AG10803 (cell line): ENCODE data around the gene CPE.
"Not testable (repeated sequence)": the region's sequence is repeated elsewhere in the genome, so short reads cannot be mapped to it uniquely, and the experiment has no call there.

Source experiments
- DNase-seq: peaks from one replicate; pipeline ENCODE4 v3.0.0; 2010; ENCODE audit warnings: low read depth
- H3K4me3 ChIP-seq: 2 replicates; pipeline ENCODE4 v1.5.1; 2011; ENCODE audit warnings: mild to moderate bottlenecking, low read length, control low read depth
- CTCF ChIP-seq: conservative IDR thresholded peaks from 2 replicates; pipeline ENCODE4 v1.5.1; 2011; ENCODE audit warnings: mild to moderate bottlenecking, low read length, control low read depth, inconsistent platforms

Gene CPE

GRCh38 chr4:165439981-165440380 lies 61.2 kb downstream of the CPE start:
- H3K4me3 ChIP-seq, result no peak overlapping the region
- DNase-seq, result no peak
- TF ChIP-seq CTCF, result no peak

GRCh38 chr4:165440415-165441158 lies 61.8 kb downstream of the CPE start:
- H3K4me3 ChIP-seq, result no peak overlapping the region
- TF ChIP-seq CTCF, result no peak
- DNase-seq, result peak; percentile 14

- no peak overlapping the region for H3K4me3 ChIP-seq
- DNase-seq, result no peak
- TF ChIP-seq CTCF, result no peak
Observed at GRCh38 chr4:165443276-165443675, 64.5 kb downstream of the CPE start.

- no peak overlapping the region for H3K4me3 ChIP-seq
- DNase-seq, result no peak
- TF ChIP-seq CTCF, result no peak
Observed at GRCh38 chr4:165448700-165449099, 69.9 kb downstream of the CPE start.

GRCh38 chr4:165449333-165449732 lies 70.5 kb downstream of the CPE start:
- no peak for DNase-seq
- H3K4me3 ChIP-seq, result no peak overlapping the region
- no peak for TF ChIP-seq CTCF

- no peak for DNase-seq
- no peak for TF ChIP-seq CTCF
- no peak overlapping the region for H3K4me3 ChIP-seq
Observed at GRCh38 chr4:165450871-165451270, 72.1 kb downstream of the CPE start.

GRCh38 chr4:165453140-165453539 lies 74.3 kb downstream of the CPE start:
- not testable (repeated sequence) for H3K4me3 ChIP-seq, DNase-seq
